Breast epithelium (tissue), 3 donors: Measurements from ENCODE around the gene CHMP4B.

Experiments
- CTCF ChIP-seq, 3 donors: fragments of 450-650 bp; IDR thresholded peaks; one replicate each; pipeline ENCODE4 v1.5.1; 2016 to 2017; ENCODE audit warnings: antibody characterized with exemption in 3 of 3, mild to moderate bottlenecking in 3 of 3, moderate library complexity in 3 of 3
- POLR2A ChIP-seq: fragments of 450-650 bp; IDR thresholded peaks from one replicate; pipeline ENCODE4 v1.6.1; 2016; ENCODE audit warnings: antibody characterized with exemption, mild to moderate bottlenecking, moderate library complexity
- POLR2AphosphoS5 ChIP-seq, 3 donors: sonication (generic); formaldehyde crosslinking; IDR thresholded peaks; one replicate each; pipeline ENCODE4 v1.6.1; 2017; ENCODE audit warnings: antibody characterized with exemption in 3 of 3

GRCh38 chr20:33770005-33770404, 41.1 kb upstream of the CHMP4B start:
- no peak for TF ChIP-seq CTCF (IDR thresholded peaks at IDR 0.05)
- TF ChIP-seq POLR2AphosphoS5 (IDR thresholded peaks at IDR 0.05), result no peak
- no peak for TF ChIP-seq POLR2A
